Esophagus squamous epithelium (tissue), 5 donors: ENCODE measurements around the gene NTMT1. TPM values are rescaled to one million over a fixed set of nuclear protein-coding genes. Genes with fewer than 3 reads are reported as not detected.

Source experiments
- DNase-seq: peaks from one replicate; lab custom pipeline; 2025; lab: John Stamatoyannopoulos, UW
- H3K27ac ChIP-seq, 4 donors: fragments of 200-600 bp; sonication (generic); one replicate each; pipeline ENCODE4 v1.5.1; 2016 to 2019; ENCODE audit warnings: mild to moderate bottlenecking in 1 of 4
- H3K27me3 ChIP-seq, 4 donors: fragments of 200-600 bp; sonication (generic); 1 replicate in 3 of 4; 2 replicates in 1 of 4; pipeline versions ENCODE4 v1.5.1 to v1.6.0; 2017 to 2021; ENCODE audit warnings: antibody characterized with exemption in 1 of 4
- H3K36me3 ChIP-seq, 3 donors: fragments of 200-600 bp; sonication (generic); one replicate each; pipeline ENCODE4 v1.5.1; 2016 to 2019
- H3K4me1 ChIP-seq, 3 donors: fragments of 200-600 bp; sonication (generic); one replicate each; pipeline ENCODE4 v1.5.1; 2017 to 2019
- H3K4me3 ChIP-seq, 4 donors: fragments of 200-600 bp; sonication (generic); 1 replicate in 3 of 4; 2 replicates in 1 of 4; pipeline ENCODE4 v1.5.1; 2016 to 2019; ENCODE audit warnings: mild to moderate bottlenecking in 2 of 4, moderate library complexity in 1 of 4
- H3K9me3 ChIP-seq, 3 donors: fragments of 200-600 bp; sonication (generic); one replicate each; pipeline ENCODE4 v1.5.1; 2016 to 2019
- POLR2A ChIP-seq, 4 donors: fragments of 450-650 bp; IDR thresholded peaks; one replicate each; pipeline ENCODE4 v1.6.1; 2017; ENCODE audit warnings: antibody characterized with exemption in 4 of 4, mild to moderate bottlenecking in 4 of 4, moderate library complexity in 3 of 4
- WGBS, 2 donors: methylation state at CpG; one replicate each; pipeline ENCODE4 v1.1.5; 2018; 5-methylcytosine and 5-hydroxymethylcytosine counted together
- intact Hi-C: fragments of 100-400 bp; cut with DNase I; formaldehyde crosslinking; loops from one replicate; pipeline ENCODE4 v1.15.0; 2022
- total RNA-seq, 4 donors: library from RNA; depleted of rRNA; stranded (reverse); fragments of >200 nt; gene quantifications; one replicate each; pipeline ENCODE4 v1.1.0, GENCODE V29; 2016
- TF ChIP-seq, protein P1 (sequence below), 6 experiments: fragments of 450-650 bp in 4 of 6; fragments of 200-600 bp in 2 of 6; sonication (generic) in 2 of 6; IDR thresholded peaks; one replicate each; pipeline ENCODE4 v1.5.1; 2016 to 2019; ENCODE audit warnings: antibody characterized with exemption in 6 of 6, mild to moderate bottlenecking in 4 of 6, moderate library complexity in 4 of 6
- donor health status: DM: yes; HTN: yes; CAD: no.

NTMT1 gene
- total RNA-seq, 4 donors from 2014 or later, result 14.0 to 17.6 (median 16.0) TPM

DNA sequence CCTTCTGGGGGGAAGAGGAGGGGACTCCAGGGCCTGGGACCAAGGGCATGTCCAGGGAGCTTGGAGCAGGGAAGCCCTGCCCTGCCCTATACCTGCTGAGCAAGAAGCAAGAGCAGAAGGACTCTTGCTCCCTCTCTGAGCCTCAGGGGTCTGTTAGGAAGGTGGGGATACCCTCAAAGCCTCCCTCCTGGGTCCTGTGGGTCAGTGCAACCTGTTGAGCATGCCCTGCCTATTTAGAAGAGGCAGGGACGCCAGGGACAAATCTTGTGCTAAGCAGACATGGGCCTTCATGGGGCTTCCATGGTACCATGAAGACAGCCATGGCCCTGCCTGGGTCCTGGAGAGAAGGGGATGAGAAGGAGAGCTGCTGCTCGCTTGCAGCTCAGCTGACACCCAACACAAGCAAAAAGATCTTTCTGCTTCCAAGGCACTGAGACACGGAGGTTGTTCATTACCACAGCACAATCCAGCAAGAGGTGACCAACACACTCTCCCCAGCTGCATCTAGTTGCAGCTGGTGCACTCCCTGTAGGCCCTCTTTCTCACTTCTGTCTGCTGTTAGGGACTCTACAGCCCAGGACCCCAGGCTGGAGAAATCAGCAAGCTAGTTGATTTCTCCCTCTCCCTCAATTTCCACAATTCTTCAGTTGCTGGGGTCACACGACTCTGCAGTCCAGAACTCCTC is 44.3 kb upstream of the NTMT1 start:
- intact Hi-C loops, result no loop called here
- DNase-seq, result no peak
- TF ChIP-seq, protein P1, sequence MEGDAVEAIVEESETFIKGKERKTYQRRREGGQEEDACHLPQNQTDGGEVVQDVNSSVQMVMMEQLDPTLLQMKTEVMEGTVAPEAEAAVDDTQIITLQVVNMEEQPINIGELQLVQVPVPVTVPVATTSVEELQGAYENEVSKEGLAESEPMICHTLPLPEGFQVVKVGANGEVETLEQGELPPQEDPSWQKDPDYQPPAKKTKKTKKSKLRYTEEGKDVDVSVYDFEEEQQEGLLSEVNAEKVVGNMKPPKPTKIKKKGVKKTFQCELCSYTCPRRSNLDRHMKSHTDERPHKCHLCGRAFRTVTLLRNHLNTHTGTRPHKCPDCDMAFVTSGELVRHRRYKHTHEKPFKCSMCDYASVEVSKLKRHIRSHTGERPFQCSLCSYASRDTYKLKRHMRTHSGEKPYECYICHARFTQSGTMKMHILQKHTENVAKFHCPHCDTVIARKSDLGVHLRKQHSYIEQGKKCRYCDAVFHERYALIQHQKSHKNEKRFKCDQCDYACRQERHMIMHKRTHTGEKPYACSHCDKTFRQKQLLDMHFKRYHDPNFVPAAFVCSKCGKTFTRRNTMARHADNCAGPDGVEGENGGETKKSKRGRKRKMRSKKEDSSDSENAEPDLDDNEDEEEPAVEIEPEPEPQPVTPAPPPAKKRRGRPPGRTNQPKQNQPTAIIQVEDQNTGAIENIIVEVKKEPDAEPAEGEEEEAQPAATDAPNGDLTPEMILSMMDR (IDR thresholded peaks at IDR 0.05), result no peak
- no peak for TF ChIP-seq POLR2A (IDR thresholded peaks at IDR 0.05)
- H3K27ac ChIP-seq, result no peak overlapping the region
- H3K9me3 ChIP-seq, result no peaks in the 10 kb centered on the region
- H3K27me3 ChIP-seq, result no peaks in the 10 kb centered on the region
- no peak overlapping the region for H3K4me3 ChIP-seq
- no peaks in the 10 kb centered on the region for H3K36me3 ChIP-seq
- peaks cover 0 to 12% (median 6%) of the 10 kb centered on the region in 3 donors for H3K4me1 ChIP-seq
- WGBS, 2 donors, result 50 to 73% methylated on average over 2 of the region's 4 CpGs

DNA sequence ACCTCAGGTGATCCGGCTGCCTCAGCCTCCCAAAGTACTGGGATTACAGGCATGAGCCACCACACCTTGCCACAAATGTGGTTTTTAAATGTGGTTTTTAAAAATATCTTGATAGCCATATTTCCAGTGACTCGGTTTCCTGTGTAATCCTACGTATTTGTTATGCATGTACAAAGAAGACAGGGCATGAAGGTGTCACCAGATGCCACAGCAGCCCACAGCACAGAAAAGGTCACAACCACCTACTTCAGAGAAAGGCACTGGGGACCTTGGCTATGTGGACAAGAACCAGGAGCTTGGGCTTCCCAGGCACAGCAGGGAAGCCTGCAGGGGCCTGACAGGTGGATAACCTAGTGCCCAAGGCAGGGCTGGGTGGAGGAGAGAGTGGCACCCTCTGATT is 43.1 kb upstream of the NTMT1 start:
- WGBS, 2 donors, result 82 to 90% methylated on average over 3 of the region's 3 CpGs
- Histone ChIP-seq H3K4me1 (peaks cover 0 to 10% (median 9%) of the 10 kb centered on the region in 3 donors), H3K27me3 (no peaks in the 10 kb centered on the region), H3K27ac (no peak overlapping the region), H3K9me3 (no peaks in the 10 kb centered on the region), H3K4me3 (no peak overlapping the region), H3K36me3 (no peaks in the 10 kb centered on the region)
- intact Hi-C loops, result no loop called here
- TF ChIP-seq, protein P1 (IDR thresholded peaks at IDR 0.05), result no peak
- TF ChIP-seq POLR2A (IDR thresholded peaks at IDR 0.05), result no peak
- DNase-seq, result no peak

DNA sequence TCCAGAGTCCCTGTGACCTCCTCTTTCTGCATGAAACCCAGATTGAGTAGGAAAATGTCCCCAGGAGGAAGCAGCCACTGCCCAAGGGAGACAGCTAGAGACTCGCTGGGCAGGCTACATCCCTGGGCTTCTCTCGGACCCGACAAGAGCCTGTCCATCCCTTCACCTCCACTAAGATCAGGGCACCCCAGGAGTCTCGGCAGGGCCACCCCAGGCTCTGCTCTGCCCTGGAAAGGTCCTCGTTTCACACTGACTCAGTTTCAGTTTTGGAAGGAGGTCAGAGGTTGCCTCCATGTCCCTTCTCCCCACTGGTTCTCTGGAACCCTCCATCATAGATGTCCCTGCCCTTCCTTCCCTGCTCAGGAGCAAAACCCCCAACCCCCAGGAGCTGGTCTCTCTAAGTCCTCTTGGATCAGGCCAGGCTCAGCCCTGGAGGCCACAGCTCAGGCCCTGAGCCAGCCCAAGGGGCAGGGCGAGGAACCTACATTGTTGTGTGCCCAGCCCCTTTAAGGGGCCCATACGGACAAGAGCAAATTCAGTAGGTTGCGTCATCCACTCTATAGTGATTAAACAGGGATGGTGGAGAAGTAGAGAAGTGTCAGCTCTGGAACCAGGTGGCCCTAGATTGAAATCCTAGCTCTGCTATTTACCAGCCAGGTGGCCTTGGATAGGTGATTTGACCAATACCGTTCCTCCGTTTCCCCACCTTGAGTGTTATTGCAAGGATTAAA is 42.5 kb upstream of the NTMT1 start:
- intact Hi-C loops, result no loop called here
- H3K27me3 ChIP-seq, result no peaks in the 10 kb centered on the region
- DNase-seq, result no peak
- TF ChIP-seq, protein P1 (IDR thresholded peaks at IDR 0.05), result no peak
- no peak for TF ChIP-seq POLR2A (IDR thresholded peaks at IDR 0.05)
- H3K27ac ChIP-seq, result no peak overlapping the region
- no peaks in the 10 kb centered on the region for H3K9me3 ChIP-seq
- WGBS, 2 donors, result 61 to 72% methylated on average over 5 to 8 of the region's 10 CpGs
- peaks cover 0 to 10% (median 9%) of the 10 kb centered on the region in 3 donors for H3K4me1 ChIP-seq
- no peak overlapping the region for H3K4me3 ChIP-seq
- no peaks in the 10 kb centered on the region for H3K36me3 ChIP-seq

DNA sequence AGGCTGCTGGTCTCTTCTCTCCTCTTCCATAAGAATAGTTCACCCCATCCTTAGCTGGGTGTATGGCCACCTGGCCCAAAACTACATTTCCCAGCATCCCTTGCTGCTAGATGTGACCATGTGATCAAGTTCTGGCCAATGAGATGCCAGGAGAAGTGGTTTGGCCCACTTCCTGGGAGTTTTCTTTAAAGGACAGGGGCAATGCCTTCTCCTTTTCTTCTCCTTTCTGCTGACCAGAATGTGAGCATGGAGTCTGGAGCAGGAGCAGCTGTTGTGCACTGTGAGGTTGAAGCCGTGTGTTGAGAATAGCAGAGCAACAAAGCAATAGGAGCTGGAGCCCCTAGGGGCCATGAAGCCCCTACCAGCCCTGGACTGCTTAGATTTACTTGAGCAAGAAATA is 41.8 kb upstream of the NTMT1 start:
- no peaks in the 10 kb centered on the region for H3K27me3 ChIP-seq
- H3K4me3 ChIP-seq, result no peak overlapping the region
- no peak overlapping the region for H3K27ac ChIP-seq
- H3K4me1 ChIP-seq, result peaks cover 0 to 10% (median 9%) of the 10 kb centered on the region in 3 donors
- no CpG with 5 or more reads among the region's 1 CpG for WGBS, 2 donors
- no peaks in the 10 kb centered on the region for H3K36me3 ChIP-seq
- H3K9me3 ChIP-seq, result no peaks in the 10 kb centered on the region
- no peak for DNase-seq
- TF ChIP-seq, protein P1 (IDR thresholded peaks at IDR 0.05), result no peak
- no peak for TF ChIP-seq POLR2A (IDR thresholded peaks at IDR 0.05)
- intact Hi-C loops, result no loop called here

DNA sequence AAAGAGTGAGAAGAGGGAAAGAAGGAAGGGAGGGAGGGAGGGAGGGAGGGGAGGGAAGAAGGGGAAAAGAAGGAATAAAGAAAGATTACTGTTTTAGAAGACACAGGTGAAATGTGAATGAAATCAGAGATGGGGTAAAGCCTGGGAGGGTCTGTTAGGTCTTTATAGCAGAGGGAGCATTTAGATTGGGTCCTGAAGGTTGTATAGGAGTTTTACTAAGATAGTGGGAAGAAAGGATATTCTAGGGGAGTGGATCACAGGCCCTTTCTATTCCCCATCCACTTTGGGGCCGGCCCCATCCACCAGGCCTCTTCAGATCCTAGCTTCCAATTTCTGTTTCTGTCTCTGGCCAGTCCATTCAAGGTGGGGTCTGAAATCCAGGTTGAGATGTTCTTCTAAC is 40.6 kb upstream of the NTMT1 start:
- H3K27ac ChIP-seq, result no peak overlapping the region
- intact Hi-C loops, result no loop called here

More for the DNA sequence above, 40.6 kb upstream of the NTMT1 start:
- Histone ChIP-seq H3K27me3 (no peaks in the 10 kb centered on the region), H3K4me3 (no peak overlapping the region), H3K36me3 (no peaks in the 10 kb centered on the region), H3K4me1 (peaks cover 0 to 10% (median 9%) of the 10 kb centered on the region in 3 donors), H3K9me3 (no peaks in the 10 kb centered on the region)
- no peak for DNase-seq
- TF ChIP-seq, protein P1 (IDR thresholded peaks at IDR 0.05), result no peak
- TF ChIP-seq POLR2A (IDR thresholded peaks at IDR 0.05), result no peak
- 86 to 100% methylated on average over 1 of the region's 1 CpG for WGBS, 2 donors
